ENCODE measurements around the gene LRP8. TPM values are rescaled to one million over a fixed set of nuclear protein-coding genes. Genes with fewer than 3 reads are reported as not detected.

LRP8 gene
- total RNA-seq, 1 donor from 2014 or later: 12.8 TPM

DNA sequence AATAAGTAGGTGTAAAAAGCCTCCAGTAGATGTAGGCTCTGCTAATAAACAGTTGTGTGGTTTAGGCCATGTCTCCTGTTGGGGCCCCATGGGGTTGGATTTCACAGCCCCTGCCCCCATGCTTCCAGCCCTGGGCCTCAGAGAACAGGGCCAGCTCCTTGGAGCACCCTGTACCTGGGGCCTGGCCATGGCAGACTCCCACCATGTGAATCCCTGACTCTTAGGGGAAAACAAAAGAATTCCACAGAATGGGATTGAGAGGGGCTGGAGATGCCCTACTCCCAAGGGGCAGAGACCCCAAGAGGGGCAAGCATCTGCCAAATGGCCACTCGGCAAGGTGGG, 11.5 kb downstream of the LRP8 start:
- TF ChIP-seq CTCF (IDR thresholded peaks at IDR 0.05; ENCODE audit: insufficient read depth, low read depth, low read length) (no peak), EZH2 (IDR thresholded peaks at IDR 0.05; ENCODE audit: insufficient read depth, low read length) (no peak)
- Histone ChIP-seq H3K4me1 (ENCODE audit: insufficient read depth, low read length) (no peaks in the 10 kb centered on the region), H3K9me3 (ENCODE audit: insufficient read depth, low read depth, low read length) (no peaks in the 10 kb centered on the region), H3K27me3 (ENCODE audit: insufficient read depth, low read length) (no peaks in the 10 kb centered on the region), H3K4me2 (ENCODE audit: low read length) (no peak overlapping the region), H3K9ac (ENCODE audit: low read length) (no peak overlapping the region), H3K4me3 (ENCODE audit: insufficient read depth, low read depth, low read length) (no peak overlapping the region), H2AFZ (ENCODE audit: low read depth, low read length) (no peak overlapping the region), H3K79me2 (ENCODE audit: insufficient read depth, low read length) (no peaks in the 10 kb centered on the region), H4K20me1 (ENCODE audit: insufficient read depth, low read length) (peaks cover 76% of the 10 kb centered on the region), H3K36me3 (ENCODE audit: insufficient read depth, low read length) (no peaks in the 10 kb centered on the region), H3K27ac (ENCODE audit: low read depth, low read length) (no peak overlapping the region)
- DNase-seq (ENCODE audit: low read depth) (no peak), FAIRE-seq (no peak)
- no peak overlapping the region for H3K27ac Mint-ChIP-seq (ENCODE audit: unreplicated experiment)
- H3K36me3 Mint-ChIP-seq (ENCODE audit: low read depth, unreplicated experiment): peaks cover 7% of the 10 kb centered on the region
- peaks cover 2% of the 10 kb centered on the region for H3K27me3 Mint-ChIP-seq (ENCODE audit: low read depth, unreplicated experiment)
- H3K9me3 Mint-ChIP-seq (ENCODE audit: unreplicated experiment): no peaks in the 10 kb centered on the region
- no peak overlapping the region for H3K4me3 Mint-ChIP-seq (ENCODE audit: unreplicated experiment)
- H3K4me1 Mint-ChIP-seq (ENCODE audit: low read depth, unreplicated experiment): peaks cover 7% of the 10 kb centered on the region

DNA sequence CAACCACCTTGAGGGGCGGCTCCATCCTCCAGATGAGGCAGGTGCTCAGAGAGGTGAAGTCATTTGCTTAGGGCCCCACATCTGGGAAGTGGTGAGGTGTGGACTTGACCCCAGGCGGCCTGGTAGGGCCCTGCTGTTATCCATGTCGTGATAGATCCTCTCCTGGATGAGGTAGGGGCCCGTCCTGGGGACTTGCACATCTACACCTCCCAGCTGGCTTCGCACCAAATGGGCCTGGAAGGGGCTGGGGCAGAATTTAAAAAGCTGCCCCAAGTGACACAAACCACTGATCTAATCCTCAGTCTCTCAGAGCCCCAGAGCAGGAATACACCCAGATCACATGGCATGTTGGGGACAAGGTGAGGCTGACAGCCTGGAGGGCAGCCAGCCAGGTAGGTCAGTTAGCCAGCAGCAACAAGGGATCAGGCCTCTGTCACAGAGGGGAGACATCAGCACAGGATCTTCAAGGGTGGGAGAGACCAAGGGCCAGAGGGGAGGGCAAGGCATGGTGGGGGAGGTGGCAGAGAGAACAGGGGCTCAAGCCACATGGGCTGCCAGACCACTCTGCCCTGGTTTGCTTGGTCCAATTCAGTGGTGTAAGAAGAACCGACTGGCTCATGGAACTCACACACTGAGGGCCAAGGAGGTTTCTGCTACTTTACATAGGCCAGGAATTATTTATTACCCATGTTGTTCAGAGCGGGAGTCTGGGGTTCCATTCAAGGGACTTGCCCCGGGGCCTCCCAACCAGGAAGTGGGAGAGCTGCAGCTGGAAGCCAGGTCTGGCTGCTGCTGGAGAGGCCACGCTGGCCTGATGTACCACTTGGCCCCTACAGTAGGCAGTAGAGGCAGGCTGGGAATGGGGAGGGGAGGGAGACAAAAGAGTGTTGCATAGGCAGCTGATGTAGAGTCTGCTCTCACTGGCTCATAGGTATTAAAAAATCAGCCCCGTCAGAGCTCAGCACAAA, 12.1 kb downstream of the LRP8 start:
- no peak overlapping the region for H3K27ac Mint-ChIP-seq (ENCODE audit: unreplicated experiment)
- H3K9me3 Mint-ChIP-seq (ENCODE audit: unreplicated experiment): no peaks in the 10 kb centered on the region
- Histone ChIP-seq H3K36me3 (ENCODE audit: insufficient read depth, low read length) (no peaks in the 10 kb centered on the region), H3K9me3 (ENCODE audit: insufficient read depth, low read depth, low read length) (no peaks in the 10 kb centered on the region), H3K9ac (ENCODE audit: low read length) (no peak overlapping the region), H2AFZ (ENCODE audit: low read depth, low read length) (no peak overlapping the region), H3K79me2 (ENCODE audit: insufficient read depth, low read length) (no peaks in the 10 kb centered on the region), H3K4me3 (ENCODE audit: insufficient read depth, low read depth, low read length) (no peak overlapping the region), H3K4me1 (ENCODE audit: insufficient read depth, low read length) (no peaks in the 10 kb centered on the region), H3K27ac (ENCODE audit: low read depth, low read length) (no peak overlapping the region), H3K27me3 (ENCODE audit: insufficient read depth, low read length) (no peaks in the 10 kb centered on the region), H3K4me2 (ENCODE audit: low read length) (no peak overlapping the region), H4K20me1 (ENCODE audit: insufficient read depth, low read length) (peaks cover 76% of the 10 kb centered on the region)
- peaks cover 2% of the 10 kb centered on the region for H3K27me3 Mint-ChIP-seq (ENCODE audit: low read depth, unreplicated experiment)
- no peak overlapping the region for H3K4me3 Mint-ChIP-seq (ENCODE audit: unreplicated experiment)
- FAIRE-seq: no peak
- DNase-seq (ENCODE audit: low read depth): no peak
- H3K36me3 Mint-ChIP-seq (ENCODE audit: low read depth, unreplicated experiment): peaks cover 7% of the 10 kb centered on the region
- H3K4me1 Mint-ChIP-seq (ENCODE audit: low read depth, unreplicated experiment): peaks cover 7% of the 10 kb centered on the region
- no peak for TF ChIP-seq EZH2 (IDR thresholded peaks at IDR 0.05; ENCODE audit: insufficient read depth, low read length)

- H3K4me1 ChIP-seq (ENCODE audit: insufficient read depth, low read length): no peaks in the 10 kb centered on the region
- Mint-ChIP-seq H3K36me3 (ENCODE audit: low read depth, unreplicated experiment) (peaks cover 10% of the 10 kb centered on the region), H3K27me3 (ENCODE audit: low read depth, unreplicated experiment) (peaks cover 2% of the 10 kb centered on the region), H3K27ac (ENCODE audit: unreplicated experiment) (no peak overlapping the region), H3K4me1 (ENCODE audit: low read depth, unreplicated experiment) (peaks cover 7% of the 10 kb centered on the region), H3K4me3 (ENCODE audit: unreplicated experiment) (no peak overlapping the region), H3K9me3 (ENCODE audit: unreplicated experiment) (no peaks in the 10 kb centered on the region)
- H3K4me3 ChIP-seq (ENCODE audit: insufficient read depth, low read depth, low read length): no peak overlapping the region
- peaks cover 77% of the 10 kb centered on the region for H4K20me1 ChIP-seq (ENCODE audit: insufficient read depth, low read length)
- H3K36me3 ChIP-seq (ENCODE audit: insufficient read depth, low read length): no peaks in the 10 kb centered on the region
- no peak overlapping the region for H3K4me2 ChIP-seq (ENCODE audit: low read length)
- H3K79me2 ChIP-seq (ENCODE audit: insufficient read depth, low read length): no peaks in the 10 kb centered on the region
- no peak overlapping the region for H2AFZ ChIP-seq (ENCODE audit: low read depth, low read length)
- no peak overlapping the region for H3K9ac ChIP-seq (ENCODE audit: low read length)
- H3K9me3 ChIP-seq (ENCODE audit: insufficient read depth, low read depth, low read length): no peaks in the 10 kb centered on the region
- H3K27me3 ChIP-seq (ENCODE audit: insufficient read depth, low read length): no peaks in the 10 kb centered on the region
- DNase-seq (ENCODE audit: low read depth) (no peak), FAIRE-seq (no peak)
- no peak overlapping the region for H3K27ac ChIP-seq (ENCODE audit: low read depth, low read length)
- no peak for TF ChIP-seq EZH2 (IDR thresholded peaks at IDR 0.05; ENCODE audit: insufficient read depth, low read length)
- no peak for TF ChIP-seq CTCF (IDR thresholded peaks at IDR 0.05; ENCODE audit: insufficient read depth, low read depth, low read length)
These were observed 12.8 kb downstream of the LRP8 start for GRCh38 chr1:53315046-53315445.

Measured in astrocyte (in vitro differentiated cells and primary cell).